HG03196 (cell line): Measurements from ENCODE around the gene CNGA3.
"Not testable (repeated sequence)": the region's sequence is repeated elsewhere in the genome, so short reads cannot be mapped to it uniquely, and the experiment has no call there.

Experiments used
- ATAC-seq: cut with Tn5 transposase; IDR thresholded peaks from one replicate; pipeline ENCODE4 v1.9.1; 2021; ENCODE audit not compliant: unreplicated experiment

Gene CNGA3

GRCh38 chr2:98395977-98396376 lies 49.7 kb downstream of the CNGA3 start:
- ATAC-seq = no peak

GRCh38 chr2:98396745-98397355 lies 50.6 kb downstream of the CNGA3 start:
- no peak for ATAC-seq

GRCh38 chr2:98399140-98399539 lies 52.9 kb downstream of the CNGA3 start:
- ATAC-seq = no peak

- ATAC-seq = no peak
These were observed 57.6 kb downstream of the CNGA3 start for GRCh38 chr2:98403878-98404277.

- no peak for ATAC-seq
These were observed 58.4 kb downstream of the CNGA3 start for GRCh38 chr2:98404556-98405250.

- ATAC-seq = no peak
These were observed 59.0 kb downstream of the CNGA3 start for GRCh38 chr2:98405301-98405700.

- no peak for ATAC-seq
These were observed 61.9 kb downstream of the CNGA3 start for GRCh38 chr2:98408155-98408554.

GRCh38 chr2:98412751-98413458 lies 66.6 kb downstream of the CNGA3 start:
- no peak for ATAC-seq

- not testable (repeated sequence) for ATAC-seq
These were observed 68.0 kb downstream of the CNGA3 start for GRCh38 chr2:98414246-98414645.

- not testable (repeated sequence) for ATAC-seq
These were observed 69.5 kb downstream of the CNGA3 start for GRCh38 chr2:98415719-98416248.

GRCh38 chr2:98416383-98417159 lies 70.3 kb downstream of the CNGA3 start:
- ATAC-seq = no peak

GRCh38 chr2:98419544-98419943 lies 73.3 kb downstream of the CNGA3 start:
- no peak for ATAC-seq

- ATAC-seq = no peak
These were observed 73.9 kb downstream of the CNGA3 start for GRCh38 chr2:98419977-98420725.

GRCh38 chr2:98422449-98422848 lies 76.2 kb downstream of the CNGA3 start:
- no peak for ATAC-seq

GRCh38 chr2:98426771-98427170 lies 80.5 kb downstream of the CNGA3 start:
- ATAC-seq = no peak

- ATAC-seq = no peak
These were observed 85.9 kb downstream of the CNGA3 start for GRCh38 chr2:98432145-98432544.

- ATAC-seq = no peak
These were observed 87.2 kb downstream of the CNGA3 start for GRCh38 chr2:98433363-98433964.

- no peak for ATAC-seq
These were observed 88.2 kb downstream of the CNGA3 start for GRCh38 chr2:98434492-98434891.

GRCh38 chr2:98435670-98436069 lies 89.4 kb downstream of the CNGA3 start:
- ATAC-seq = not testable (repeated sequence)

- ATAC-seq = no peak
These were observed 90.5 kb downstream of the CNGA3 start for GRCh38 chr2:98436734-98437133.
